ENCODE measurements around the gene ADM2. TPM values are rescaled to one million over a fixed set of nuclear protein-coding genes. Genes with fewer than 3 reads are reported as not detected.

ADM2 gene
- total RNA-seq, 1 experiment from 2014 or later: 11.9 TPM

DNA sequence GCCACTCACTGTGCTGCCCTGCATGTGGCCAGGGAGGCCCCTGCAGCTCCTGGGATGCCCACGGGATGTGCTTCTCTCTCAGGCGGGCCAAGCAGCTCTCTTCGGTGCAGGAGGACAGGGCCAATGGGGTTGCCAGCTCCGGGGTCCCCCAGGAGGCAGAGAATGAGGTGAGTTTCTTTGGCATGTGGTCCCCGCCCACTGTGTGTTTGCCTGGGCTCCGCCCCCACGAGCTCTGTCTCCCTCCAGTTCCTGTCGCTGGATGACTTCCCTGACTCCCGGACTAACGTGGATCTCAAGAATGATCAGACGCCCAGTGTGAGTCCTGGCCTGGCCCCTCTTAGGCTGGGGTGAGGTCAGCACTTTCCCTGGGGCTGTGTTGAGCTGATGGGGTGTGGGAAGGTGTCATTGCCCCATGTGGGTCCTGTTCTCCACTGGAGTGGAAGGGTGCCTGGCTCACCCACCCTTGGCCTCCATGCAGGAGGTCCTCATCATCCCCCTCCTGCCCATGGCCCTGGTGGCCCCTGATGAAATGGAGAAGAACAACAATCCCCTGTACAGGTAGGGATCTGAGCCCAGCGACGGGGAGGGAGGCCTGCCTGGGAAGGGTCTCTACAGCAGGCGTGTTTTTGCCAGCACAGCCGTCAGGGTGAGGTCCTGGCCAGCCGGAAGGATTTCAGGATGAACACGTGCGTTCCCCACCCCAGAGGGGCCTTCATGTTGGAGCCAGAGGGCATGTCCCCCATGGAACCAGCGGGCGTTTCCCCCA, 36.3 kb downstream of the ADM2 start:
- Histone ChIP-seq H3K23me2 (ENCODE audit: insufficient read length, low read depth, low read length, poor library complexity, severe bottlenecking) (no peaks in the 10 kb centered on the region), H4K8ac (replicated peaks; ENCODE audit: insufficient read length, low read depth, low read length) (no peak overlapping the region), H3K79me1 (ENCODE audit: insufficient read depth, low read depth, low read length, poor library complexity, severe bottlenecking) (no peaks in the 10 kb centered on the region), H2BK12ac (ENCODE audit: insufficient read length, low read depth, low read length) (no peak overlapping the region), H3K4me2 (ENCODE audit: insufficient read depth, insufficient read length, low read length) (no peak overlapping the region), H2BK15ac (ENCODE audit: low read depth, low read length) (no peak overlapping the region), H2AK5ac (ENCODE audit: insufficient read length, low read length) (no peak overlapping the region), H2BK5ac (ENCODE audit: insufficient read length, low read length) (no peak overlapping the region), H3K14ac (ENCODE audit: insufficient read depth, low read length) (no peak overlapping the region), H2BK20ac (ENCODE audit: low read depth, low read length, poor library complexity, severe bottlenecking) (no peak overlapping the region), H4K91ac (ENCODE audit: insufficient read length, low read depth, low read length) (no peak overlapping the region), H3K4me1 (ENCODE audit: insufficient read depth, low read length) (no peaks in the 10 kb centered on the region), H3K9ac (ENCODE audit: extremely low read depth, insufficient read length, low read length) (no peak overlapping the region), H3K27me3 (ENCODE audit: insufficient read depth, low read length) (no peaks in the 10 kb centered on the region), H3K27ac (ENCODE audit: insufficient read length, low read depth, low read length) (no peak overlapping the region), H3K9me3 (ENCODE audit: control insufficient read depth, low read depth, low read length) (no peaks in the 10 kb centered on the region), H3K56ac (ENCODE audit: insufficient read length, low read depth, low read length) (no peak overlapping the region), H3K23ac (ENCODE audit: insufficient read length, low read depth, low read length) (no peak overlapping the region), H2AFZ (ENCODE audit: low read length) (no peak overlapping the region), H4K20me1 (ENCODE audit: control insufficient read depth, insufficient read depth, insufficient read length) (peaks cover 3% of the 10 kb centered on the region), H3K4ac (ENCODE audit: low read depth, low read length) (no peak overlapping the region), H3T11ph (ENCODE audit: low read length) (no peak overlapping the region), H3K18ac (ENCODE audit: insufficient read length, low read depth, low read length) (no peak overlapping the region), H4K5ac (ENCODE audit: insufficient read length, low read depth, low read length) (no peak overlapping the region), H2BK120ac (ENCODE audit: low read depth, low read length, poor library complexity, severe bottlenecking) (no peak overlapping the region), H3K79me2 (ENCODE audit: insufficient read depth, low read length) (0 out of 2 replicates have a peak, but pooled peaks cover 2% of the 10 kb centered on the region)
- no peaks in the 10 kb centered on the region for H3K9me3 Mint-ChIP-seq
- H3K27me3 Mint-ChIP-seq (ENCODE audit: low read depth): no peaks in the 10 kb centered on the region
- no peaks in the 10 kb centered on the region for H3K4me1 Mint-ChIP-seq
- no CpG with 5 or more reads among the region's 20 CpGs for WGBS (ENCODE audit: extremely low coverage, insufficient read length, low lambda C conversion rate)
- peaks cover 5 to 56% (median 36%) of the 10 kb centered on the region in 3 experiments for H3K36me3 Mint-ChIP-seq (ENCODE audit: insufficient read depth in 1 of 3, low read depth in 3 of 3)
- no peak overlapping the region for H3K4me3 Mint-ChIP-seq
- peak overlapping the region in 1 of 3 experiments; percentile 35; a peak in 1 of 7 replicates for H3K27ac Mint-ChIP-seq
- TF ChIP-seq, protein P1, sequence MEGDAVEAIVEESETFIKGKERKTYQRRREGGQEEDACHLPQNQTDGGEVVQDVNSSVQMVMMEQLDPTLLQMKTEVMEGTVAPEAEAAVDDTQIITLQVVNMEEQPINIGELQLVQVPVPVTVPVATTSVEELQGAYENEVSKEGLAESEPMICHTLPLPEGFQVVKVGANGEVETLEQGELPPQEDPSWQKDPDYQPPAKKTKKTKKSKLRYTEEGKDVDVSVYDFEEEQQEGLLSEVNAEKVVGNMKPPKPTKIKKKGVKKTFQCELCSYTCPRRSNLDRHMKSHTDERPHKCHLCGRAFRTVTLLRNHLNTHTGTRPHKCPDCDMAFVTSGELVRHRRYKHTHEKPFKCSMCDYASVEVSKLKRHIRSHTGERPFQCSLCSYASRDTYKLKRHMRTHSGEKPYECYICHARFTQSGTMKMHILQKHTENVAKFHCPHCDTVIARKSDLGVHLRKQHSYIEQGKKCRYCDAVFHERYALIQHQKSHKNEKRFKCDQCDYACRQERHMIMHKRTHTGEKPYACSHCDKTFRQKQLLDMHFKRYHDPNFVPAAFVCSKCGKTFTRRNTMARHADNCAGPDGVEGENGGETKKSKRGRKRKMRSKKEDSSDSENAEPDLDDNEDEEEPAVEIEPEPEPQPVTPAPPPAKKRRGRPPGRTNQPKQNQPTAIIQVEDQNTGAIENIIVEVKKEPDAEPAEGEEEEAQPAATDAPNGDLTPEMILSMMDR (conservative IDR thresholded peaks at IDR 0.05): no peak
- no peak for DNase-seq
